HG03378 (cell line): Measurements from ENCODE around the gene UFSP2.

ENCODE experiments used
- ATAC-seq: cut with Tn5 transposase; IDR thresholded peaks from one replicate; pipeline ENCODE4 v1.9.1; 2021; ENCODE audit warnings: mild to moderate bottlenecking, moderate library complexity; ENCODE audit not compliant: unreplicated experiment

The UFSP2 gene

DNA sequence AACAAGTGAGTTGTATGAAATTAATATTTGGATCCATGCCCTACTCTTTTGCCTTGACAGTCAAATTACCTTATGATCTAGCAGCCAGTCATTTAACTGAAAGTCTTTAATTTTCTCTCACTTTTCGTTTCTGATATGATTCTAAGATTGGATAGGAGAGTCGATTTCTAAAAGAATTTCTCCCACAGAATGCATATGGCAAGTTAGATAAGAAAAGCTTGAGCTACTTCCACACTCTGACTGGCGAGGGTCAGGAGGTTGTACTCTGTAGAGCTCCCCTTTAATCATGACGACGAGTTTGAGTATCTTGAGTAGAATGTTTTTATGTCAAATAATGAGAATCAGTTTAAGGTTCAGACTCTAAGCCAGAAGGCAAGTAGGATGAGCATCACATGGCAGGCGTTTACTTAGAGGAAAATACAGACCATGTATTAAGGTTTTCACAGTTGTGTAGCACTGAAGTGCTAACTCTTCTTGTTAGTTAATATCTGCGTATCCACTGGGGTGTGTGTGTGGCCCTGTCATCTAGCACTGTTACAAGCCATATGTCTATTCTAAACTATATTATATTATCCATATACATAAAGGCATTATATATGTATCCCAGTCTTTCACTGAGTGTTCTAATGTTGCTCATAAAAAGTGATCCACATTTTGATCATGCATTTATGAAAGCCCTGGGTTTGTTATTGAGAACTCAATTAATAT lies 67.9 kb downstream of the UFSP2 start:
- no peak for ATAC-seq

DNA sequence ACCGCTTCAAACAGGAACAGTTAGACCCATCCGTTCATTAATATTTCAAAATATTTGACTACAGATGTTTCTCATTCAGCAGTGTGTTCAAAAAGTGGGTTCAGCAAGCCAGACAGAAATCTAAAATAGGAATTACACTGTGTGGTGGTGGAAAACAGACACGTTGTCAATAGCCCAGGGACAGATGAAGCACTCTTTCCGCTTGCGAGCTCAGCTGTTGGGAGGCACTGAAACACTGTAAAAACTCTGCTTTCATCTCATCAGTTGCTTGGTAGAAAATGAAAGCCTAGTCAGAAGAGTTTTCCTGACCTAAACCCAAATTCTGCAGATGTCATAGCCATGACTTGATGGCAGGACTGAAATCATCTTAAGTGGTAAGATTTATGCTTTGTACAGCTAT lies 68.6 kb downstream of the UFSP2 start:
- no peak for ATAC-seq

GRCh38 chr4:185352741-185353140 lies 73.0 kb downstream of the UFSP2 start:
- no peak for ATAC-seq

GRCh38 chr4:185352202-185352601 lies 73.6 kb downstream of the UFSP2 start:
- no peak for ATAC-seq

DNA sequence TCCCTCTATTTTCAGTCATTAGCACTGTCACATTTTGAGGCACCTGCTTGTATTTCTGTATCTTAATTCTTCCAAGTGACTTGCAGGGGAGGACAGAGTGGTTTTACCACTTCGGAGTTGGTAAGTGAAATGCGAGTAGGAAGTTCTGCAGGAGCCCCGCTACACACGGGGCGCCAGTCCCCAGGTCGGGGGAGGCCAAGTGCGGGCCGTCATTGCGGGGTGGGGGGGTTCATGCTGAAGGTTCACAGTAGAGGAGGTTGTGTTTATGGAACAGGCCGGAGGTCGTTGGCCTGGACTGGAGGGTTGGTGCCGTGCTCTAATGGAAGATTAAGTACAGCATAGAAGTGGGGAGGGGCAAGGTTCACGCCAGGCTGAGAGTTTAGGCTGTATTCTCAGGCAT lies 74.1 kb downstream of the UFSP2 start:
- no peak for ATAC-seq
